Uterus (tissue), 2 donors: Measurements from ENCODE around the gene MFN2.

Experiments used
- POLR2A ChIP-seq, 2 donors: fragments of 450-650 bp; IDR thresholded peaks; one replicate each; pipeline ENCODE4 v1.6.1; 2016; ENCODE audit warnings: antibody characterized with exemption in 2 of 2, mild to moderate bottlenecking in 1 of 2, moderate library complexity in 1 of 2
- TF ChIP-seq, protein P1 (sequence below), 4 experiments: fragments of 200-600 bp in 2 of 4; fragments of 450-650 bp in 2 of 4; sonication (generic) in 2 of 4; IDR thresholded peaks; one replicate each; pipeline ENCODE4 v1.5.1; 2016 to 2019; ENCODE audit warnings: antibody characterized with exemption in 4 of 4, mild to moderate bottlenecking in 2 of 4, moderate library complexity in 1 of 4

DNA sequence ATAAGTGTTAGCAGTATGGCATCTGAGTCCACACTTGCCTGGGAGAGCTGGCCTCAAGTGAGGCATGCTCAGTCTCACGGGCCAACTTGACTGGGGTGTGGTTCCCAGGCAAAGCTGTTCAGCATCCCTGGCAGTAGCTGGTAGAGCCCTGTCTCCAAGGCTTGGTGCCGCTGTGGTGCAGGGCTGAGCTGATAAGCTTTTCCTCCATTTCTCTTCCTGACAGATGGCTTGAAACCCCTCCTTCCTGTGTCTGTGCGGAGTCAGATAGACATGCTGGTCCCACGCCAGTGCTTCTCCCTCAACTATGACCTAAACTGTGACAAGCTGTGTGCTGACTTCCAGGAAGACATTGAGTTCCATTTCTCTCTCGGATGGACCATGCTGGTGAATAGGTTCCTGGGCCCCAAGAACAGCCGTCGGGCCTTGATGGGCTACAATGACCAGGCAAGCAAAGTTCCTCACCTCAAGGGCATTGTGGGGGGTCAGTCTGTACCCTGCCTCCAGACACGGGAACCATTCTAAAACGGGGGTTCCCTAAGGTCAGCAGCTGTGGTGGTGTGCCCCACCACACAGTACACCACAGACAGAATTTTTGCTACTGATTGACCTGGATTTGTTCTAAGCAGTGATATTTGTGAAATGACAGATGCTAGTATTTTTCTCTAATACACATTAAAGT is 25.4 kb downstream of the MFN2 start:
- TF ChIP-seq, protein P1, sequence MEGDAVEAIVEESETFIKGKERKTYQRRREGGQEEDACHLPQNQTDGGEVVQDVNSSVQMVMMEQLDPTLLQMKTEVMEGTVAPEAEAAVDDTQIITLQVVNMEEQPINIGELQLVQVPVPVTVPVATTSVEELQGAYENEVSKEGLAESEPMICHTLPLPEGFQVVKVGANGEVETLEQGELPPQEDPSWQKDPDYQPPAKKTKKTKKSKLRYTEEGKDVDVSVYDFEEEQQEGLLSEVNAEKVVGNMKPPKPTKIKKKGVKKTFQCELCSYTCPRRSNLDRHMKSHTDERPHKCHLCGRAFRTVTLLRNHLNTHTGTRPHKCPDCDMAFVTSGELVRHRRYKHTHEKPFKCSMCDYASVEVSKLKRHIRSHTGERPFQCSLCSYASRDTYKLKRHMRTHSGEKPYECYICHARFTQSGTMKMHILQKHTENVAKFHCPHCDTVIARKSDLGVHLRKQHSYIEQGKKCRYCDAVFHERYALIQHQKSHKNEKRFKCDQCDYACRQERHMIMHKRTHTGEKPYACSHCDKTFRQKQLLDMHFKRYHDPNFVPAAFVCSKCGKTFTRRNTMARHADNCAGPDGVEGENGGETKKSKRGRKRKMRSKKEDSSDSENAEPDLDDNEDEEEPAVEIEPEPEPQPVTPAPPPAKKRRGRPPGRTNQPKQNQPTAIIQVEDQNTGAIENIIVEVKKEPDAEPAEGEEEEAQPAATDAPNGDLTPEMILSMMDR (IDR thresholded peaks at IDR 0.05), result no peak
- no peak for TF ChIP-seq POLR2A (IDR thresholded peaks at IDR 0.05)
